ENCODE results near the gene LRRC72.

GRCh38 chr7:16563281-16564022, 36.8 kb downstream of the LRRC72 start:
- TF ChIP-seq CTCF (conservative IDR thresholded peaks at IDR 0.05; ENCODE audit: low read depth in 2 of 2) (no peak), EZH2 (IDR thresholded peaks at IDR 0.05; ENCODE audit: low read depth, unreplicated experiment) (no peak), POLR2AphosphoS5 (IDR thresholded peaks at IDR 0.05; ENCODE audit: low read depth) (no peak), JUNB (IDR thresholded peaks at IDR 0.05; ENCODE audit: unreplicated experiment) (no peak), EZH2phosphoT487 (IDR thresholded peaks at IDR 0.05; ENCODE audit: unreplicated experiment) (no peak), CREB1 (CRISPR knock-in tag; IDR thresholded peaks at IDR 0.05; ENCODE audit: low read depth) (no peak), ETS1 (IDR thresholded peaks at IDR 0.05) (no peak), REST (IDR thresholded peaks at IDR 0.05; ENCODE audit: unreplicated experiment) (no peak), ZNF114 (CRISPR knock-in tag; IDR thresholded peaks at IDR 0.05) (no peak), NANOG (IDR thresholded peaks at IDR 0.05; ENCODE audit: borderline replicate concordance) (no peak), STAT1 (IDR thresholded peaks at IDR 0.05; ENCODE audit: unreplicated experiment) (no peak), ZNF462 (CRISPR knock-in tag; IDR thresholded peaks at IDR 0.05) (no peak), ZNF331 (CRISPR knock-in tag; IDR thresholded peaks at IDR 0.05; ENCODE audit: low read depth) (no peak)
